ENCODE data around the gene MAP1S. TPM values are rescaled to one million over a fixed set of nuclear protein-coding genes. Genes with fewer than 3 reads are reported as not detected.
A peak's percentile ranks its signal among the peaks of the same experiment; 100 is the strongest.

MAP1S gene
- total and polyA plus RNA-seq, 11 donors = 17.1 to 47.9 (median 22.7) TPM

- H3K4me3 ChIP-seq = peak overlapping the region in 2 of 12 donors; percentile 14 to 31
- no peaks in the 10 kb centered on the region for H3K36me3 ChIP-seq
- no peak for TF ChIP-seq CTCF (IDR thresholded peaks at IDR 0.05)
- no peak for TF ChIP-seq POLR2A (IDR thresholded peaks at IDR 0.05)
- H3K27me3 ChIP-seq = peaks cover 16 to 72% (median 32%) of the 10 kb centered on the region in 9 donors
- intact Hi-C loops (cut with DNase I) = no loop called here
- no peak for DNase-seq
- H3K4me1 ChIP-seq = peaks cover 0 to 29% (median 13%) of the 10 kb centered on the region in 12 donors
- H3K9me3 ChIP-seq = no peaks in the 10 kb centered on the region
- H3K27ac ChIP-seq = no peak overlapping the region
- 2 to 6% (median 3%) methylated on average over 14 to 24 of the region's 24 CpGs for WGBS, 4 donors
- no peak for ATAC-seq
Measured at GRCh38 chr19:17687141-17687856, 32.0 kb upstream of the MAP1S start.

- peak in 2 of 4 donors; percentile 75 to 78 for ATAC-seq
- Histone ChIP-seq H3K27ac (no peak within 1 kb of the TSS), H3K36me3 (no peaks in the 10 kb centered on the region), H3K27me3 (peaks cover 16 to 68% (median 32%) of the 10 kb centered on the region in 9 donors), H3K4me1 (peaks cover 0 to 29% (median 13%) of the 10 kb centered on the region in 12 donors), H3K4me3 (peak within 1 kb of the TSS in 4 of 12 donors; percentile 4 to 22 (median 16)), H3K9me3 (no peaks in the 10 kb centered on the region)
- 1 to 4% (median 3%) methylated on average over 29 to 77 of the region's 77 CpGs for WGBS, 4 donors
- intact Hi-C loops (cut with DNase I) = no loop called here
- DNase-seq = peak; percentile 48 to 73 (median 56)
- TF ChIP-seq POLR2A (IDR thresholded peaks at IDR 0.05) (no peak), CTCF (IDR thresholded peaks at IDR 0.05) (no peak)
Measured at GRCh38 chr19:17687857-17688784, 31.2 kb upstream of the MAP1S start, which contains the start of gene UNC13A. Gene UNC13A, minus strand, starts transcription at chr19:17688354. Its CDS starts 155 bp downstream, at chr19:17688199.

DNA sequence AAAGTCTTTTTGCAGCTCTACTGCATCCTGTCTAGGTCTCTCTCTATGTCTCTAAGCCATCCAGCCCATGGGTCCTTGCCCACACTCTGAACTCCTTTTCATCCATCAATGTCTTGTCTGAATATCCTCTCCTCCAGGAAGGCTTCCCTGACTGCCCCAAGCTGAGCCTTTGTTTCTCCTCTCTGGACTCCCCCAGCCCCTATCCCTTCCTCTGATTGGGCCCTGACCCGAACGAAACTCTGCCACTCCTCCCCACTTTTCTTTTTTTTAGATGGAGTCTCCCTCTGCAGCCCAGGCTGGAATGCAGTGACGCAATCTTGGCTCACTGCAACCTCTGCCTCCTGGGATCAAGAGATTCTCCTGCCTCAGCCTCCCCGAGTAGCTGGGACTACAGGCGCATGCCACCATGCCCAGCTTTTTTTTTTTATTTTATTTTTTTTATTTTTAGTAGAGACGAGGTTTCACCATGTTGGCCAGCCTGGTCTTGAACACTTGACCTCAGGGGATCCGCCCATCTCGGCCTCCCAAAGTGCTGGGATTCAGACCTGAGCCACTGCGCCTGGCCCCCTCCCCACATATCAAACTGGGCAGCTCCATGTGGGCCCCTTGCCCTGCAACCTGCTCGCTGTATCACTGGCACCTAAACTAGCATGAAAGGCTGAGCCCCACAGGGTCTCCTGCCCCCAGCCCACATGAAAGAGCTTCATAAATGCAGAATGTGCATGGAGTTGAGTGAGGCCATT, 30.3 kb upstream of the MAP1S start:
- Histone ChIP-seq H3K9me3 (no peaks in the 10 kb centered on the region), H3K36me3 (no peaks in the 10 kb centered on the region), H3K27ac (no peak overlapping the region), H3K27me3 (peaks cover 16 to 64% (median 32%) of the 10 kb centered on the region in 9 donors), H3K4me3 (no peak overlapping the region), H3K4me1 (peaks cover 0 to 29% (median 13%) of the 10 kb centered on the region in 12 donors)
- no peak for DNase-seq
- TF ChIP-seq POLR2A (IDR thresholded peaks at IDR 0.05) (no peak), CTCF (IDR thresholded peaks at IDR 0.05) (no peak)
- ATAC-seq = no peak
- whole genome bisulfite sequencing, 4 donors = 52 to 64% (median 58%) methylated on average over 10 of the region's 10 CpGs
- intact Hi-C loops (cut with DNase I) = no loop called here

Data from heart left ventricle (tissue), 16 donors.